PC-3 (cell line): ENCODE results near the gene JAKMIP2. TPM values are rescaled to one million over a fixed set of nuclear protein-coding genes. Genes with fewer than 3 reads are reported as not detected.

Source experiments
- ATAC-seq: fragments of 200-7000 bp; cut with Tn5 transposase; 2 replicates; pipeline ENCODE4 v1.9.1; 2020; ENCODE audit warnings: mild to moderate bottlenecking, moderate library complexity
- BruUV-seq: library from RNA; stranded (reverse); fragments of 400-500 nt; replicated peaks from 2 replicates; lab custom pipeline; 2021; lab: Mats Ljungman, UMichigan
- CTCF ChIA-PET: fragments of 300-600 bp; sonication (Branson Sonifier 250); formaldehyde crosslinking; loops from one replicate; lab custom pipeline; 2022; ENCODE audit warnings: antibody characterized with exemption; lab: Charles Lee
- POLR2A ChIA-PET: fragments of 300-600 bp; sonication (Branson Sonifier 250); formaldehyde crosslinking; loops from one replicate; lab custom pipeline; 2022; ENCODE audit warnings: antibody characterized with exemption; ENCODE audit not compliant: unreplicated experiment; lab: Charles Lee
- DNase-seq: peaks from one replicate; pipeline ENCODE4 v3.0.0-alpha.2; 2015
- H2AFZ ChIP-seq: fragments of 300-600 bp; sonication (generic); 2 replicates; pipeline ENCODE4 v1.6.0; 2016; ENCODE audit warnings: antibody characterized with exemption, low read length
- H3F3A ChIP-seq: fragments of 300-600 bp; sonication (generic); one replicate; pipeline ENCODE4 v1.6.0; 2017; ENCODE audit warnings: antibody characterized with exemption, low read length, control low read depth, mild to moderate bottlenecking; ENCODE audit not compliant: unreplicated experiment
- H3K27ac ChIP-seq: fragments of 300-600 bp; sonication (generic); 2 replicates; pipeline ENCODE4 v1.5.1; 2016; ENCODE audit warnings: mild to moderate bottlenecking, low read length
- H3K27me3 ChIP-seq: fragments of 300-600 bp; sonication (generic); 2 replicates; pipeline ENCODE4 v1.6.1; 2016; ENCODE audit warnings: low read length, mixed read lengths
- H3K36me3 ChIP-seq: fragments of 300-600 bp; sonication (generic); 2 replicates; pipeline ENCODE4 v1.6.1; 2016; ENCODE audit warnings: low read depth, mixed run types, low read length, mixed read lengths
- H3K4me1 ChIP-seq: fragments of 300-600 bp; sonication (generic); 2 replicates; pipeline ENCODE4 v1.5.1; 2016; ENCODE audit warnings: low read length; ENCODE audit not compliant: insufficient read depth
- H3K4me2 ChIP-seq: fragments of 300-600 bp; sonication (generic); 2 replicates; pipeline ENCODE4 v1.6.0; 2016; ENCODE audit warnings: low read length
- H3K4me3 ChIP-seq: fragments of 300-600 bp; sonication (generic); 2 replicates; pipeline ENCODE4 v1.5.1; 2016; ENCODE audit warnings: mild to moderate bottlenecking, low read length, mixed read lengths
- H3K79me2 ChIP-seq: fragments of 300-600 bp; sonication (generic); 2 replicates; pipeline ENCODE4 v1.6.1; 2017; ENCODE audit warnings: low read length, mixed read lengths
- H3K9ac ChIP-seq: fragments of 300-600 bp; sonication (generic); 2 replicates; pipeline ENCODE4 v1.6.0; 2016; ENCODE audit warnings: mild to moderate bottlenecking, low read length
- H3K9me2 ChIP-seq: fragments of 300-600 bp; sonication (generic); replicated peaks from 2 replicates; pipeline ENCODE4 v1.6.1; 2016; ENCODE audit warnings: mixed run types, low read length, mixed read lengths
- H3K9me3 ChIP-seq: fragments of 300-600 bp; sonication (generic); 2 replicates; pipeline ENCODE4 v1.6.1; 2016; ENCODE audit warnings: low read length, mixed read lengths
- H4K20me1 ChIP-seq: fragments of 300-600 bp; sonication (generic); 2 replicates; pipeline ENCODE4 v1.6.1; 2016; ENCODE audit warnings: low read length, mixed read lengths
- CTCF ChIP-seq: fragments of 300-600 bp; sonication (generic); conservative IDR thresholded peaks from 2 replicates; pipeline ENCODE4 v1.5.1; 2017; ENCODE audit warnings: antibody characterized with exemption, low read depth, mild to moderate bottlenecking, low read length
- EZH2 ChIP-seq: fragments of 300-600 bp; sonication (generic); IDR thresholded peaks from one replicate; pipeline ENCODE4 v1.6.1; 2017; ENCODE audit warnings: antibody characterized with exemption, mild to moderate bottlenecking, low read length; ENCODE audit not compliant: unreplicated experiment
- EZH2phosphoT487 ChIP-seq: fragments of 300-600 bp; sonication (generic); IDR thresholded peaks from 2 replicates; pipeline ENCODE4 v1.6.1; 2018; ENCODE audit warnings: mild to moderate bottlenecking, antibody characterized with exemption, low read length, borderline replicate concordance
- intact Hi-C: fragments of 100-400 bp; cut with micrococcal nuclease; formaldehyde crosslinking; loops from 2 replicates; pipeline ENCODE4 v1.9.0; 2023
- total RNA-seq: library from RNA; depleted of rRNA; stranded (reverse); fragments of >200 nt; gene quantifications from 2 replicates; pipeline ENCODE4 v1.2.3, GENCODE V29; 2014

Gene JAKMIP2
- total RNA-seq, 1 experiment from 2014 or later = 0.15 TPM

- no peaks in the 10 kb centered on the region for H3K4me1 ChIP-seq
- no TSS peak for BruUV-seq
- ATAC-seq (no peak), DNase-seq (no peak)
- no peak overlapping the region for H2AFZ ChIP-seq
- TF ChIP-seq EZH2phosphoT487 = no peak
- no peak for TF ChIP-seq EZH2
- no peak for TF ChIP-seq CTCF
- H3K9ac ChIP-seq = no peak overlapping the region
- H3K36me3 ChIP-seq = no peaks in the 10 kb centered on the region
- H3K27ac ChIP-seq = no peak overlapping the region
- H3K27me3 ChIP-seq = no peaks in the 10 kb centered on the region
- no peaks in the 10 kb centered on the region for H3K9me3 ChIP-seq
- ChIA-PET CTCF (no interaction called here), POLR2A (no interaction called here)
- no peaks in the 10 kb centered on the region for H3K9me2 ChIP-seq
- no peak overlapping the region for H3K4me2 ChIP-seq
- no peaks in the 10 kb centered on the region for H4K20me1 ChIP-seq
- no peak overlapping the region for H3K4me3 ChIP-seq
- H3K79me2 ChIP-seq = no peaks in the 10 kb centered on the region
- no peaks in the 10 kb centered on the region for H3F3A ChIP-seq
- intact Hi-C loops = no loop called here
Observed at GRCh38 chr5:147752033-147752432, 30.5 kb downstream of the JAKMIP2 start.

GRCh38 chr5:147751156-147751830 is 31.2 kb downstream of the JAKMIP2 start:
- H3K4me2 ChIP-seq = no peak overlapping the region
- no peaks in the 10 kb centered on the region for H3K36me3 ChIP-seq
- H3K9me2 ChIP-seq = no peaks in the 10 kb centered on the region
- H3K79me2 ChIP-seq = no peaks in the 10 kb centered on the region
- DNase-seq = no peak
- H3K9ac ChIP-seq = no peak overlapping the region
- BruUV-seq = no TSS peak
- no peak overlapping the region for H3K4me3 ChIP-seq
- H3K4me1 ChIP-seq = no peaks in the 10 kb centered on the region
- H2AFZ ChIP-seq = no peak overlapping the region
- no peak for ATAC-seq
- no peaks in the 10 kb centered on the region for H3K9me3 ChIP-seq
- POLR2A ChIA-PET = no interaction called here
- no peaks in the 10 kb centered on the region for H4K20me1 ChIP-seq
- TF ChIP-seq EZH2phosphoT487 (no peak), EZH2 (no peak), CTCF (no peak)
- intact Hi-C loops = no loop called here
- no peaks in the 10 kb centered on the region for H3F3A ChIP-seq
- no peak overlapping the region for H3K27ac ChIP-seq
- CTCF ChIA-PET = no interaction called here
- H3K27me3 ChIP-seq = no peaks in the 10 kb centered on the region

- Histone ChIP-seq H3K36me3 (no peaks in the 10 kb centered on the region), H3K9ac (no peak overlapping the region), H2AFZ (no peak overlapping the region), H4K20me1 (no peaks in the 10 kb centered on the region), H3K4me2 (no peak overlapping the region), H3K27ac (no peak overlapping the region), H3K4me3 (no peak overlapping the region), H3F3A (no peaks in the 10 kb centered on the region), H3K4me1 (no peaks in the 10 kb centered on the region), H3K9me3 (no peaks in the 10 kb centered on the region), H3K27me3 (no peaks in the 10 kb centered on the region), H3K79me2 (no peaks in the 10 kb centered on the region), H3K9me2 (no peaks in the 10 kb centered on the region)
- POLR2A ChIA-PET = no interaction called here
- no peak for DNase-seq
- intact Hi-C loops = no loop called here
- no peak for ATAC-seq
- TF ChIP-seq EZH2 (no peak), CTCF (no peak), EZH2phosphoT487 (no peak)
- CTCF ChIA-PET = no interaction called here
- BruUV-seq = no TSS peak
Observed at GRCh38 chr5:147750065-147750464, 32.5 kb downstream of the JAKMIP2 start.
